Mucosa of rectum (tissue), 2 donors: ENCODE results near the gene CTNNA1.
"Not testable (repeated sequence)": the region's sequence is repeated elsewhere in the genome, so short reads cannot be mapped to it uniquely, and the experiment has no call there.

Experiments used
- H3K27ac ChIP-seq, 2 donors: one replicate each; pipeline ENCODE4 v1.7.0; 2013; ENCODE audit warnings: inconsistent platforms in 2 of 2, low read depth in 2 of 2, low read length in 2 of 2
- H3K27me3 ChIP-seq, 2 donors: one replicate each; pipeline ENCODE4 v1.7.0; 2013; ENCODE audit warnings: low read length in 2 of 2; ENCODE audit not compliant: control insufficient read depth in 2 of 2, insufficient read depth in 2 of 2
- H3K36me3 ChIP-seq, 2 donors: one replicate each; pipeline ENCODE4 v1.7.0; 2013; ENCODE audit warnings: low read length in 2 of 2; ENCODE audit not compliant: control insufficient read depth in 2 of 2, insufficient read depth in 2 of 2
- H3K4me1 ChIP-seq, 2 donors: one replicate each; pipeline ENCODE4 v1.7.0; 2013; ENCODE audit warnings: low read length in 2 of 2, mild to moderate bottlenecking in 1 of 2; ENCODE audit not compliant: control insufficient read depth in 2 of 2, insufficient read depth in 2 of 2
- H3K4me3 ChIP-seq, 2 donors: one replicate each; pipeline ENCODE4 v1.7.0; 2013; ENCODE audit warnings: low read length in 2 of 2
- H3K9ac ChIP-seq, 2 donors: one replicate each; pipeline ENCODE4 v1.7.0; 2013; ENCODE audit warnings: low read length in 2 of 2, low read depth in 1 of 2, mild to moderate bottlenecking in 1 of 2
- H3K9me3 ChIP-seq, 2 donors: one replicate each; pipeline ENCODE4 v1.7.0; 2013; ENCODE audit warnings: low read length in 2 of 2; ENCODE audit not compliant: control insufficient read depth in 2 of 2
- donor health status: healthy.
- donor health status: Normal muscosa, but diverticular disease.

CTNNA1 gene

DNA sequence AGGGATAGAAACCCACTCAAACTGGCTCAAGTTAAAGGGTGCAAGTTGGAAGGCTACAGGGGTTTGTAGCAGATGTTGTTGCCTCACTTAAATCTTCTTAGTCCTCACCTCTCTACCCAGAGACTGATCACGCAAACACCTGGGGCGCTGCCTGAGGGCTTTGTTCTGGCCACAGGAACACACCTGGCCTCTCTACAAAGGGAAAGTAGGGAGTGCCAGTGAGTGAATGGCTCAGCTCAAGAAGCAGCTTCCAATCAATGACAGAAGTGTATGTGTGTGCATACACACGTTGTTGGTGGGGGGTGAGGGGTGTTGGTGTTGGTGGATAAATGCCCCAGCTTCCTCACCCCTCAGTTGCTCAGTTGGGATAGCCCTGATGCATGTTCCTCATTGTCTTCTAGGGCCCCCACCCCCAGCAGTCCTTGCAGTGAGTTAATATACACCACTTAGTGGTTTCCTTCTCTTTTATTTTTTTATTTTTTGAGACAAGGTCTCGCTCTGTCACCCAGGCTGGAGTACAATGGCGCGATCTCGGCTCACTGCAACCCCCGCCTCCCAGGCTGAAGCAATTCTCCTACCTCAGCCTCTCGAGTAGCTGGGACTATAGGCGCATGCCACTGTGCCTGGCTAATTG, 30.6 kb upstream of the CTNNA1 start:
- no peaks in the 10 kb centered on the region for H3K9me3 ChIP-seq
- peaks cover 0 to 4% of the 10 kb centered on the region in 2 donors for H3K4me1 ChIP-seq
- H3K27me3 ChIP-seq, result no peaks in the 10 kb centered on the region
- no peaks in the 10 kb centered on the region for H3K36me3 ChIP-seq
- H3K4me3 ChIP-seq, result no peak overlapping the region
- no peak overlapping the region for H3K27ac ChIP-seq
- no peak overlapping the region for H3K9ac ChIP-seq

DNA sequence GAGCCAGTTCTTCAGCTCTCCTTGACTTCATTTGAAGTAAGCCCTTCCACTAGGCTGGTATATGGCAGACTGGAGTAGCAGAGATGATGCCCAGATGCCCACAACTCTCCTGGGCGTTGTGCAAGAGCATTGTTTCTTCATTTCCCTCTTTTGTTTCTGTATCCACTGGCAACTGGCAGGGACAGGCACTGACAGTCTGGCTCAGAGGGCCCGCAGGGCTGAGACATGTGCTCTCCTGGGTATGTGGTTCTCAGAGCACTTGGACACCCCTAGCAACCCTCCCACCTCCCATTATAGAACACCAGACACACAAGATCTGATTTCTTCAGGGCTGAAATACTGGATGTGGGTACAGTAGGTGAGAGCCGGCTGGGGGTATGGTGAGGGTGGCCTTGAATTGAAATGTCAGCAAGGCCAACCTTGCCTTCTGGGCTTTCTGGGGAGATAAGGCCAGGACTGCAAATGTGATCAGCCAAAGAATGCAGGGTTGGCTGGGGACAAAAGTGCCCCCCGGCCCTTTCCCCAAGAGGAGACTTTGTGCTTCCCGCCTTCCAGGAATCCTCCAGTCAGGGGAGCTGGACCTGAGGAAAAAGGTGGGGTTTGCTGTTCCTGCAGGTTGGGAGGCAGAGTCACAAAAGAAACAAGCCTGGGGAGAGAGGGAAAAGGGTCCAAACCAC, 28.6 kb upstream of the CTNNA1 start:
- Histone ChIP-seq H3K36me3 (no peaks in the 10 kb centered on the region), H3K9me3 (no peaks in the 10 kb centered on the region), H3K4me3 (no peak overlapping the region), H3K4me1 (peaks cover 0 to 4% of the 10 kb centered on the region in 2 donors), H3K27ac (no peak overlapping the region), H3K27me3 (no peaks in the 10 kb centered on the region), H3K9ac (no peak overlapping the region)

DNA sequence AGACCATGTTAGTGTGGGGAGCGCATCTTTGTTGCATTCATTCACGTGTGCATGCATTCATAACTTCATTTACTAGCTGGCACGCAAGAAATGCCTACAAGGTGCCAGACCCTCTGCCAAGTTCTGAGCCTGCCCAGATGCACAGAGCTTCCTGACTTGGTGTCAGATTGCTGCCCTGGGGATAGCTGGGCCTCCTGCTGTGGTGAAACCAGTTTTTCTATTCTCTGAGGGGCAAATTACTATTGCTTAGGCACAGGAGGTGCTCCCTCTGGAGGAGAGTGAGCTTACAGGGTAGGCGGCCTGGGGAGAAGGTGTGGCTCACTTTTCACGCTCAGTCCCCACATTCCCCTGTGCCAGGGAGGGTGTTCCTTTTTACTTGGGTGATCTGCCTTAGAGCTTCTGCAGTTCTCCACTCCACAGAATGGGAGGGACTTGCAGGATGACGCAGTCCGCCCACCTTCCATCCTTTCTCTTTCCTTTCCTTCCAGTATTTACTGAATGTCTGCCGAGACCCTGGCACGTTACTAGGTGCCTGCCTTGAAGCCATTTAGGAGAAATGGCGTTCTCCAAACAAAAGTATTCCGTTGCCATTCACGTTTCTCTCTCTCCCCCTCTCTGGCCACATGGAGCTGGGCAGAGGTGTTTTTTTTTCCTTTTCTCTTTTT, 27.9 kb upstream of the CTNNA1 start:
- Histone ChIP-seq H3K27me3 (no peaks in the 10 kb centered on the region), H3K4me3 (no peak overlapping the region), H3K9ac (no peak overlapping the region), H3K36me3 (no peaks in the 10 kb centered on the region), H3K9me3 (no peaks in the 10 kb centered on the region), H3K4me1 (peaks cover 0 to 4% of the 10 kb centered on the region in 2 donors), H3K27ac (peak overlapping the region in 1 of 2 donors; percentile 10)

DNA sequence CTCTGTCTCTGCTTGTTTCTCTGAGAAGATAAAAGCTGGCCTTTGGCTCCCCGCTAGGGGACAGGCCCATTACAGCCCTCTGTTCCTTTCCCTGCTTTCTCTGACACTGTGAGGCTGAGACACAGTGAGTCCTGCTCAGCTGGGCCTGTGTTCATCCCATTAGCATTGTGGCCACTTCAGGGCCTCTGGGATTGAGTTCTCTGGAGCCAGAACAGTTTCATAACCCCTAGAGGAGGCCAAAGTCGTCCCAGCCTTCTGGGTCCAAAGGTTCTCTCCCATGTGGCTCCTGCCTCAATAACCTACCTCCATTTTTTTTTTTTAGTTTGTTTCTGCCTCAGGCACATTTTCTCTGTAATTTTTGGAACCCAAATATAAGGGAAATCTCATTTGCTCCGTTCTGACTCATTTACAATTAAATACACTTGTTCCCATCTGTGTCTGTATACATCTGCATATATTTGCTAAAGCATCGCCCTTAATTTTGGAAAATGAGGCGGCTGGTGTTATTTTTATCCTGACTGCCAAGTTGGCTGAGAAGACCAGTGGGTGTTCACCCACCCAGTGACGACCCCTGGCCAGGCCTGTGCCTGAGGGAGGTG, 27.3 kb upstream of the CTNNA1 start:
- Histone ChIP-seq H3K4me1 (peaks cover 0 to 4% of the 10 kb centered on the region in 2 donors), H3K36me3 (no peaks in the 10 kb centered on the region), H3K27me3 (no peaks in the 10 kb centered on the region), H3K4me3 (no peak overlapping the region), H3K9ac (no peak overlapping the region), H3K9me3 (no peaks in the 10 kb centered on the region), H3K27ac (peak overlapping the region in 1 of 2 donors; percentile 10)

DNA sequence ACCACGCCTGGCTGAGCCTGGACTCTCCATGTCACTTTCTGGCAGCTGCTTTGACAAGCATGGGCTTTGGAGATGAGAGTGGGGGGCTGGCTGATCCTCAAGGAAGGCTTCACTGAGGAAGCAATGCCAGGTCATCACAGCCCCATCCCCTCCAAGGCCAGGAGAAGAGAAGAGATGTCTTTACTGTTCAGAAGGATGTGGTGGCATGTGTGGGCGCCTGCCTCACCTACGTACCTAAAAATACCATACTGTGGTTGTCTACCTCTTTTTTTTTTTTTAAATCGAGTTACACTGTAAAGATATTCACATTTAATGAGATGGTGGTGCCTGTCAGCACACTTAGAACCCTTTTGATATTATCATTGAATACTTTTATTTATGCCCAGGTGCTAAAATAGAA, 26.4 kb upstream of the CTNNA1 start:
- Histone ChIP-seq H3K27me3 (no peaks in the 10 kb centered on the region), H3K36me3 (no peaks in the 10 kb centered on the region), H3K9me3 (no peaks in the 10 kb centered on the region), H3K4me3 (no peak overlapping the region), H3K27ac (no peak overlapping the region), H3K9ac (no peak overlapping the region), H3K4me1 (peaks cover 0 to 4% of the 10 kb centered on the region in 2 donors)

DNA sequence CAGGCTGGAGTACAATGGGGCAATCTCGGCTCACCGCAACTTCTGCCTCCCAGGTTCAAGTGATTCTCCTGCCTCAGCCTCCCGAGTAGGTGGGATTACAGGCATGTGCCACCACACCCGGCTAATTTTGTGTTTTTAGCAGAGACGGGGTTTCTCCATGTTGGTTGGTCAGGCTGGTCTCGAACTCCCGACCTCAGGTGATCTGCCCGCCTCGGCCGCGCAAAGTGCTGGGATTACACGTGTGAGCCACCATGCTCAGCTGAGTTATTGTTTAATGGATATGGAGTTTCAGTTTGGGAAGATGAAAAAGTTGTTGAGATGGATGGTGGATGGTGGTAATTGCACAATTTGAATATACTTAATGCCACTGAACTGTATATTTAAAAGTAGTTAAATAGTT, 22.7 kb upstream of the CTNNA1 start:
- H3K9me3 ChIP-seq, H3K4me1 ChIP-seq, H3K9ac ChIP-seq, H3K36me3 ChIP-seq, H3K4me3 ChIP-seq, H3K27ac ChIP-seq, H3K27me3 ChIP-seq: not testable (repeated sequence)

DNA sequence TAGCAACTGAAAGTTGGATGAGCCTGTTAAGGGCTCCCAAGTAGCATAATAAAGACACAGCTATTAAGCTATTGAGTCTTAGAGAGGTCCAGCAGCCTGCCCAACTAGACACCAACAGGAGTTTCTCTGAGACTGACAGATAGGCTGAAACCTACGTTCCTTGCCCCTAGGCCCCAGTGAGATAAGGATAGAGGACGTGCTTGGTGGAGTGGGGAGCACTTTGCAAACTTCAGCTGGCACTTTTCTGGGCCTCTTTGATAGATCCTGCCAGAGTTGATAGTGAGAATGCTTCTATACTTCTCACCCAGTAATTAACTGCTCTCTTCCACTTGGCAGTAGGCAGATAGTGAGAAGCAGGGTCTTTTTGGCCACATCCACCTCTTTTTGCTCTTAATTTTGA, 20.8 kb upstream of the CTNNA1 start:
- Histone ChIP-seq H3K27ac (no peak overlapping the region), H3K9ac (no peak overlapping the region), H3K36me3 (no peaks in the 10 kb centered on the region), H3K4me1 (no peaks in the 10 kb centered on the region), H3K4me3 (no peak overlapping the region), H3K27me3 (no peaks in the 10 kb centered on the region), H3K9me3 (no peaks in the 10 kb centered on the region)

DNA sequence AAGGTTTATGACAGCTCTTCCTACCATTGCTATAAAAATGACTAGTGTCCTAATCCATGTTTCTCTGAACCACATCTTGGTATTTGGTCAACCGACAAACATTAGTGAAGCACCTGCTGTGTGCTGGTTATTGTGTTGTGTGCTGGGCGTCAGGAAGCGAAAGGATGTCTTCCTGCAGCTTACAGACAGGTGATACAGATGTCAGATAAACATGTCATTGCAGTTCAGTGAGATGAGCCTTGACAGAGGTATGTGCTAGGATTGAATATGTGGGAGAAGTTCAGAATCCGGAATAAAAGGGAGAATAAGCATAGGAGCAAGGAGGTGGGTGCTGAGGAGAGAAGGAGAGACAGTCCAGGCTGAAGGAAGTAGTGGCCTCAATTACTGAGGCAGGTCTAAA, 20.3 kb upstream of the CTNNA1 start:
- H3K27ac ChIP-seq, result no peak overlapping the region
- no peaks in the 10 kb centered on the region for H3K27me3 ChIP-seq
- no peak overlapping the region for H3K9ac ChIP-seq
- H3K4me3 ChIP-seq, result no peak overlapping the region
- H3K9me3 ChIP-seq, result no peaks in the 10 kb centered on the region
- H3K4me1 ChIP-seq, result no peaks in the 10 kb centered on the region
- no peaks in the 10 kb centered on the region for H3K36me3 ChIP-seq

DNA sequence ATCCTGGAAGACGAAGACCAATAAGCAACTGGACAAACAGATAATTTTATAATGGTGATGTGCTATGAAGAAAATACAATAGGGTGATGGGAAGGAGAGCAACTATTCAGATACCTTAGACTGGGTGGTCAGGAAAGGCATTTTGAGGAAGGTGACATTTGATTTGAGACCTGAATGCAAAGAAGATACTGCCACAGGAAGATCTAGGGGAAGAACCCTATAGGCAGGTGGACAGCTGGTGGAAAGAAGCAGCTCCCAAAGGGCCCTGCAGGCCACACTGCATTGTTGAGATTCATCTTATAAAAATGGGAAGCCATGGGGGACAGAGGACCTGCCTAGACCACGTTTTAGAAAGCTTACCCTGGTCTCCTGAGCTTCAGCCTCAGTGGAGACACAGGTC, 19.7 kb upstream of the CTNNA1 start:
- Histone ChIP-seq H3K4me1 (no peaks in the 10 kb centered on the region), H3K27me3 (no peaks in the 10 kb centered on the region), H3K9ac (no peak overlapping the region), H3K36me3 (no peaks in the 10 kb centered on the region), H3K27ac (no peak overlapping the region), H3K4me3 (no peak overlapping the region), H3K9me3 (no peaks in the 10 kb centered on the region)

DNA sequence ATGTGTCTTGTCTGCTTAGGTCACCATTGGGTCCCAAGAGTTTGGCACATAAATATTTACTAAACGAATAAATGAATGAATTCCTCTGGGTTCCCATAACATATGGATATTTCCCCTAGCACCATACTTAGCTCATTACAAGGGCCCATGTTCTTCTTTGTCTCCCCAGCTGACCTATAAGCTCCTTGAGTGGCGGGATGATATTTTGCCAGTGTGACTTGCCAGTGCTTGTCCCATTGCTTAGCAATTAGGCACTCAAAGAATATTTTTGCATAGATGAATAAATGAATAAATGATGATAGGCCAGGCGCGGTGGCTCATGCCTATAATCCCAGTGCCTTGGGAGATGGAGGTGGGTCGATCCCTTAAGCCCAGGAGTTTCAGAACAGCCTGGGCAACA, 16.9 kb upstream of the CTNNA1 start:
- no peaks in the 10 kb centered on the region for H3K4me1 ChIP-seq
- no peak overlapping the region for H3K27ac ChIP-seq
- no peaks in the 10 kb centered on the region for H3K27me3 ChIP-seq
- no peaks in the 10 kb centered on the region for H3K9me3 ChIP-seq
- H3K9ac ChIP-seq, result no peak overlapping the region
- H3K36me3 ChIP-seq, result no peaks in the 10 kb centered on the region
- H3K4me3 ChIP-seq, result no peak overlapping the region
